HEK293T (cell line): ENCODE data around the gene CD33.

ENCODE experiments used
- CTCF ChIA-PET: fragments of 350-600 bp; formaldehyde crosslinking; extraction: SDS; loops from one replicate; lab custom pipeline; 2021; ENCODE audit warnings: antibody characterized with exemption, inconsistent platforms; lab: Yijun Ruan, JAX
- POLR2A ChIA-PET: fragments of 350-600 bp; formaldehyde crosslinking; extraction: SDS; loops from one replicate; lab custom pipeline; 2020; ENCODE audit warnings: antibody characterized with exemption, inconsistent platforms; lab: Yijun Ruan, JAX
- DNase-seq: peaks from one replicate; pipeline ENCODE4 v3.0.0; 2012; ENCODE audit warnings: mixed read lengths; ENCODE audit errors: extremely low spot score
- ARNT ChIP-seq: fragments of 450-650 bp; IDR thresholded peaks from 2 replicates; pipeline ENCODE4 v1.6.1; 2017; ENCODE audit warnings: mild to moderate bottlenecking
- BHLHE40 ChIP-seq: fragments of 450-650 bp; IDR thresholded peaks from 2 replicates; pipeline ENCODE4 v1.6.1; 2016; ENCODE audit warnings: mild to moderate bottlenecking, moderate library complexity, borderline replicate concordance
- CTBP1 ChIP-seq: fragments of 450-650 bp; IDR thresholded peaks from 2 replicates; pipeline ENCODE4 v1.6.1; 2016; ENCODE audit warnings: borderline replicate concordance
- ELF4 ChIP-seq: fragments of 450-650 bp; IDR thresholded peaks from 2 replicates; pipeline ENCODE4 v1.6.1; 2017; ENCODE audit warnings: antibody characterized with exemption
- FOXA1 ChIP-seq: fragments of 450-650 bp; IDR thresholded peaks from 2 replicates; pipeline ENCODE4 v1.6.1; 2016; ENCODE audit warnings: mild to moderate bottlenecking
- FOXK2 ChIP-seq: fragments of 450-650 bp; IDR thresholded peaks from 2 replicates; pipeline ENCODE4 v1.6.1; 2016; ENCODE audit warnings: mild to moderate bottlenecking
- FOXM1 ChIP-seq: fragments of 450-650 bp; IDR thresholded peaks from 2 replicates; pipeline ENCODE4 v1.6.1; 2017; ENCODE audit warnings: mild to moderate bottlenecking, borderline replicate concordance
- HDGF ChIP-seq: fragments of 450-650 bp; IDR thresholded peaks from 2 replicates; pipeline ENCODE4 v1.6.1; 2017; ENCODE audit warnings: antibody characterized with exemption, borderline replicate concordance
- L3MBTL2 ChIP-seq: fragments of 450-650 bp; conservative IDR thresholded peaks from 2 replicates; pipeline ENCODE4 v1.6.1; 2016; ENCODE audit warnings: mild to moderate bottlenecking
- LEF1 ChIP-seq: fragments of 450-650 bp; IDR thresholded peaks from 2 replicates; pipeline ENCODE4 v1.6.1; 2017; ENCODE audit warnings: mild to moderate bottlenecking, borderline replicate concordance
- NFRKB ChIP-seq: fragments of 450-650 bp; IDR thresholded peaks from 2 replicates; pipeline ENCODE4 v1.6.1; 2016; ENCODE audit warnings: mild to moderate bottlenecking, moderate library complexity
- PKNOX1 ChIP-seq: fragments of 450-650 bp; IDR thresholded peaks from 2 replicates; pipeline ENCODE4 v1.6.1; 2016
- SP1 ChIP-seq: fragments of 450-650 bp; IDR thresholded peaks from 2 replicates; pipeline ENCODE4 v1.6.1; 2017
- SUZ12 ChIP-seq: fragments of 450-650 bp; IDR thresholded peaks from 2 replicates; pipeline ENCODE4 v1.6.1; 2016; ENCODE audit warnings: mild to moderate bottlenecking
- TARDBP ChIP-seq: fragments of 450-650 bp; IDR thresholded peaks from 2 replicates; pipeline ENCODE4 v1.6.1; 2016
- ZNF384 ChIP-seq: fragments of 450-650 bp; IDR thresholded peaks from 2 replicates; pipeline ENCODE4 v1.6.1; 2016

The CD33 gene

GRCh38 chr19:51252306-51253079 lies 27.6 kb downstream of the CD33 start:
- POLR2A ChIA-PET, result no interaction called here

GRCh38 chr19:51253088-51253806 lies 28.4 kb downstream of the CD33 start:
- CTCF ChIA-PET, result no interaction called here
- no peak for TF ChIP-seq ZNF384
- TF ChIP-seq SUZ12, result no peak
- TF ChIP-seq FOXA1, result no peak
- TF ChIP-seq BHLHE40, result no peak
- no peak for TF ChIP-seq NFRKB
- no peak for TF ChIP-seq TARDBP
- TF ChIP-seq LEF1, result no peak
- TF ChIP-seq HDGF, result no peak
- no peak for TF ChIP-seq FOXM1
- no peak for TF ChIP-seq PKNOX1
- no peak for TF ChIP-seq ARNT
- TF ChIP-seq L3MBTL2, result no peak
- no peak for DNase-seq
- POLR2A ChIA-PET, result no interaction called here

More at GRCh38 chr19:51252306-51253079, 27.6 kb downstream of the CD33 start:
- DNase-seq, result no peak
- no peak for TF ChIP-seq FOXK2
- TF ChIP-seq CTBP1, result no peak
- TF ChIP-seq FOXA1, result no peak
- CTCF ChIA-PET, result no interaction called here

- POLR2A ChIA-PET, result no interaction called here
- no peak for DNase-seq
- TF ChIP-seq PKNOX1 (no peak), ELF4 (no peak), SP1 (no peak), FOXA1 (no peak), ZNF384 (no peak), NFRKB (no peak), FOXM1 (no peak), L3MBTL2 (no peak), ARNT (no peak)
- CTCF ChIA-PET, result no interaction called here
Measured at GRCh38 chr19:51256155-51256625, 31.3 kb downstream of the CD33 start.

GRCh38 chr19:51257471-51257870 lies 32.6 kb downstream of the CD33 start:
- ChIA-PET POLR2A (no interaction called here), CTCF (interaction anchor here (0.7 kb wide), 1 partner anchor 57 kb away, joined by 3 read pairs; no protein-coding TSS in a partner anchor)
- no peak for TF ChIP-seq ZNF384
- TF ChIP-seq PKNOX1, result no peak
- no peak for TF ChIP-seq HDGF
- TF ChIP-seq SP1, result no peak
- no peak for TF ChIP-seq ELF4
- TF ChIP-seq LEF1, result no peak
- no peak for TF ChIP-seq FOXK2
- TF ChIP-seq ARNT, result no peak
- TF ChIP-seq BHLHE40, result no peak
- no peak for TF ChIP-seq NFRKB
- TF ChIP-seq CTBP1, result no peak
- TF ChIP-seq L3MBTL2, result no peak
- TF ChIP-seq SUZ12, result no peak
- TF ChIP-seq FOXA1, result no peak
- no peak for TF ChIP-seq TARDBP
- no peak for TF ChIP-seq FOXM1
- DNase-seq, result no peak

GRCh38 chr19:51258165-51259160 lies 33.6 kb downstream of the CD33 start:
- POLR2A ChIA-PET, result no interaction called here
- no peak for DNase-seq
- CTCF ChIA-PET, result interaction anchor here (1.3 kb wide), 1 partner anchor 8 kb away, joined by 3 read pairs; the partner anchor contains the start of gene SIGLECL1
- TF ChIP-seq PKNOX1 (no peak), NFRKB (no peak), HDGF (no peak), FOXA1 (no peak), CTBP1 (no peak), TARDBP (no peak), SUZ12 (no peak), LEF1 (no peak), ARNT (no peak), FOXM1 (no peak), ZNF384 (no peak)
